Nucleus accumbens (tissue), 56 donors: ENCODE measurements around the gene ARSA.
A peak's percentile ranks its signal among the peaks of the same experiment; 100 is the strongest.

Source experiments
- DNase-seq, 56 donors: peaks; one replicate each; lab custom pipeline; 2025; lab: John Stamatoyannopoulos, UW

ARSA gene

GRCh38 chr22:50606165-50606945 lies 21.6 kb downstream of the ARSA start:
- no peak for DNase-seq

GRCh38 chr22:50605613-50606074 lies 22.3 kb downstream of the ARSA start:
- DNase-seq, result no peak

- no peak for DNase-seq
These were observed 22.8 kb downstream of the ARSA start for GRCh38 chr22:50605002-50605612.

GRCh38 chr22:50604256-50605001 lies 23.5 kb downstream of the ARSA start:
- DNase-seq, result no peak

GRCh38 chr22:50603511-50604255 lies 24.3 kb downstream of the ARSA start:
- no peak for DNase-seq

GRCh38 chr22:50602338-50602700 lies 25.6 kb downstream of the ARSA start:
- DNase-seq, result no peak

GRCh38 chr22:50601669-50602337 lies 26.1 kb downstream of the ARSA start:
- DNase-seq, result no peak

- no peak for DNase-seq
These were observed 26.8 kb downstream of the ARSA start for GRCh38 chr22:50600967-50601668.

- DNase-seq, result peak in 12 of 56 donors; percentile 22 to 62 (median 36)
These were observed 27.4 kb downstream of the ARSA start, which contains the start of gene MAPK8IP2 for GRCh38 chr22:50600538-50600937. Gene MAPK8IP2 (plus strand): TSS chr22:50600793. CDS start chr22:50600819, 26 bp downstream.

- peak in 12 of 56 donors; percentile 6 to 53 (median 25) for DNase-seq
These were observed 28.0 kb downstream of the ARSA start for GRCh38 chr22:50599816-50600455.

- DNase-seq, result no peak
These were observed 30.9 kb downstream of the ARSA start for GRCh38 chr22:50597097-50597496.

GRCh38 chr22:50595189-50595588 lies 32.8 kb downstream of the ARSA start:
- DNase-seq, result no peak

GRCh38 chr22:50587407-50587806 lies 40.5 kb downstream of the ARSA start:
- no peak for DNase-seq

GRCh38 chr22:50586416-50586815 lies 41.5 kb downstream of the ARSA start:
- DNase-seq, result no peak

GRCh38 chr22:50585781-50586180 lies 42.2 kb downstream of the ARSA start:
- DNase-seq, result no peak

GRCh38 chr22:50585238-50585637 lies 42.7 kb downstream of the ARSA start:
- DNase-seq, result no peak

GRCh38 chr22:50584106-50585096 lies 43.6 kb downstream of the ARSA start:
- DNase-seq, result no peak
